OCI-LY7 (cell line): ENCODE results near the gene CD81.

Experiments
- CTCF ChIP-seq: fragments of 200-600 bp; sonication (generic); conservative IDR thresholded peaks from 2 replicates; pipeline ENCODE4 v1.5.1; 2014; ENCODE audit warnings: mild to moderate bottlenecking, antibody characterized with exemption, low read length, moderate library complexity, mixed read lengths
- EZH2phosphoT487 ChIP-seq: fragments of 200-600 bp; sonication (generic); IDR thresholded peaks from 2 replicates; pipeline ENCODE4 v1.6.1; 2018; ENCODE audit warnings: low read depth, borderline replicate concordance, mild to moderate bottlenecking, mixed run types, antibody characterized with exemption, low read length, moderate library complexity, mixed read lengths

GRCh38 chr11:2399488-2400068, 22.5 kb downstream of the CD81 start:
- TF ChIP-seq CTCF (no peak), EZH2phosphoT487 (no peak)
